BJ (cell line): ENCODE results near the gene UBE2J2. TPM values are rescaled to one million over a fixed set of nuclear protein-coding genes. Genes with fewer than 3 reads are reported as not detected.

Source experiments
- CTCF ChIA-PET: fragments of 350-600 bp; formaldehyde crosslinking; extraction: SDS; loops from one replicate; lab custom pipeline; 2021; ENCODE audit warnings: antibody characterized with exemption, inconsistent platforms; lab: Yijun Ruan, JAX
- POLR2A ChIA-PET: fragments of 300-600 bp; sonication (Branson Sonifier 250); formaldehyde crosslinking; extraction: SDS; loops from one replicate; lab custom pipeline; 2021; ENCODE audit warnings: antibody characterized with exemption; lab: Charles Lee
- DNase-seq: peaks from one replicate; pipeline ENCODE4 v3.0.0-alpha.2; 2011; ENCODE audit warnings: low read depth
- H3K27me3 ChIP-seq: 2 replicates; pipeline ENCODE4 v1.6.0; 2011; ENCODE audit warnings: low read length; ENCODE audit not compliant: control insufficient read depth, insufficient read depth
- H3K36me3 ChIP-seq: 2 replicates; pipeline ENCODE4 v1.5.1; 2011; ENCODE audit warnings: low read length; ENCODE audit not compliant: control insufficient read depth, insufficient read depth
- H3K4me3 ChIP-seq: 2 replicates; pipeline ENCODE4 v1.5.1; 2011; ENCODE audit warnings: low read depth, mild to moderate bottlenecking, control low read depth, low read length
- polyA plus RNA-seq: library from polyadenylated mRNA; depleted of rRNA; stranded (reverse); fragments of >200 nt; gene quantifications from 2 replicates; pipeline ENCODE4 v1.2.3, GENCODE V29; 2011
- TF ChIP-seq, protein P1 (sequence below): IDR thresholded peaks from 2 replicates; pipeline ENCODE4 v1.5.1; 2011; ENCODE audit warnings: low read depth, mild to moderate bottlenecking, control low read depth, inconsistent platforms, low read length, moderate library complexity; ENCODE audit not compliant: insufficient read depth

The UBE2J2 gene
- polyA plus RNA-seq, 1 experiment: 25.7 TPM

DNA sequence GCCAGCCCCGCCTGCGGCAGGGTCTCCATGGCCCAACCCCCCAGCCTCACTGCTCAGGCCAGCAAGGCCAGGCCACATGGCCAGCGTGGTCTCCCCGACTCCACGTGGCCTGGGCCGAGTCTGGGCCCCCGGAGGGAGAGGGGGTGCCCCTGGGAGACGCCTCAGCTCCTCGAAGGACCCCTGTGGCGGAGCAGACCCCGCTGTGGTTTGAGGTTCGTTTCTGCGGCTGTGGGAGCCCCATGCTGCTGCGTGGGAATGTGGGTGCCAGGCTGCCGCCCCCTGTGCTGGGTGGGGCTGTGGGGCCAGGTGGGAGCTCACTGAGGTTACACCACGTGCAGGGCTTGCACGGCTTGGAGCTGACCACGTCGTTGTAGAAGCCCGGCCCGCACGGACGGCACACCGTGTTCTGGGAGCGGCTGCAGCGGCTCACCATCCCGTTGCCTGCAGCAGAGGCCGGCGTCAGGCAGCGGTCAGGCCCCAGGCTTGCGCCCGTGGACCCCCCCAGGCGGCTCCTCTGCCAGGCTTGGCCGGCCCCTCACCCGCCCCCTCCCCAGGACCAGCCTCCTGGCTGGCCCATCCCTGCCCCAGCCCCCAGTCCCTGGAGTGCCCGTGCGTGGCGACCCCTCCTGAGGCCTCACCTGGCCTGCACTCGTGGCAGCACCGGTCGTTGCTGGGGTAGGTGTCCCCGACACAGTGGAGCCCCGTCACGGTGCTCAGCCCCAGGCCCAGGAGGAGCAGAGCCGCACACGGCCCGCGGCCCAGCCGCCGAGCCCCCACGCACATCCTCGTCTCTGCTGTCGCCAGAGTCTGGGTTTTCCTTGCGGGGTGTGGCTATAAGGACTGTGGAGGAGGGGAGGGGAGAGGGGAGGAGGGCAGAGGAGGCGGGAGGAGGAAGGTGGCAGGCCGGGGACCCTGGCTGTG, 60.0 kb downstream of the UBE2J2 start, which contains the start of gene TNFRSF4:
TSS of gene TNFRSF4 (minus strand) at position 809 of the 921 bp plus-strand sequence. CDS start at position 783, 26 bp downstream.
- ChIA-PET POLR2A (no interaction called here), CTCF (interaction anchor here (0.5 kb wide), 1 partner anchor 89 kb away, joined by 4 read pairs; no protein-coding TSS in a partner anchor)
- H3K4me3 ChIP-seq: no peak within 1 kb of the TSS
- DNase-seq: no peak
- peaks cover 8% of the 10 kb centered on the region for H3K36me3 ChIP-seq
- H3K27me3 ChIP-seq: no peaks in the 10 kb centered on the region
- TF ChIP-seq, protein P1, sequence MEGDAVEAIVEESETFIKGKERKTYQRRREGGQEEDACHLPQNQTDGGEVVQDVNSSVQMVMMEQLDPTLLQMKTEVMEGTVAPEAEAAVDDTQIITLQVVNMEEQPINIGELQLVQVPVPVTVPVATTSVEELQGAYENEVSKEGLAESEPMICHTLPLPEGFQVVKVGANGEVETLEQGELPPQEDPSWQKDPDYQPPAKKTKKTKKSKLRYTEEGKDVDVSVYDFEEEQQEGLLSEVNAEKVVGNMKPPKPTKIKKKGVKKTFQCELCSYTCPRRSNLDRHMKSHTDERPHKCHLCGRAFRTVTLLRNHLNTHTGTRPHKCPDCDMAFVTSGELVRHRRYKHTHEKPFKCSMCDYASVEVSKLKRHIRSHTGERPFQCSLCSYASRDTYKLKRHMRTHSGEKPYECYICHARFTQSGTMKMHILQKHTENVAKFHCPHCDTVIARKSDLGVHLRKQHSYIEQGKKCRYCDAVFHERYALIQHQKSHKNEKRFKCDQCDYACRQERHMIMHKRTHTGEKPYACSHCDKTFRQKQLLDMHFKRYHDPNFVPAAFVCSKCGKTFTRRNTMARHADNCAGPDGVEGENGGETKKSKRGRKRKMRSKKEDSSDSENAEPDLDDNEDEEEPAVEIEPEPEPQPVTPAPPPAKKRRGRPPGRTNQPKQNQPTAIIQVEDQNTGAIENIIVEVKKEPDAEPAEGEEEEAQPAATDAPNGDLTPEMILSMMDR: no peak

DNA sequence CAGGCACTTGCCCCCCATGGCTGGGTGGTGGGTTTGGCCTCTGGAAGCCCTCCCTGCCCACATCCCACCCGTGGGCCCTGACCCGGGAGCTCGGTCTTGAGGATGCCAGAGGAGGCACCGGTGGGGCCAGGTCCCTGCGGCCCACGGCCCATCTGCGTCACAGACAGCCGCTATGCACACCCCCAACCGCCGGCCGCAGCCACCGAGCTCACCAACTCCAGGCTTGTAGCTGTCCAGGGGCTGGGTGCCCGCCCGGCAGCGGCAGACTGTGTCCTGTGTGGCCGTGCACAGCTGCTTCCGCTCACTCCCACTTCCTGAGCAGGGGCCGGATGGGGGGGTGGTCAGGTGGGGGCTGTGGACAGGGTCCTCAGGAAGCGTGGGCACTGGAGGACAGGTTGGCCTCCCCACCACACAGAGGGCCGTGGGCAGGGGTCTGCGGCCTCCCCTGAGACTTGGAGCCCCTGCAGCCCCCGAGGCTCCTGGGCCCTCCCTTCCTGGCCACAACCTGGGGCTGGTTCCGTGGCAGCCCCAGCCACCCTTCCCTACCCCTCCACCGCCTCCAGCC, 60.8 kb downstream of the UBE2J2 start:
- TF ChIP-seq, protein P1: no peak
- H3K27me3 ChIP-seq: no peaks in the 10 kb centered on the region
- CTCF ChIA-PET: interaction anchor here (0.5 kb wide), 1 partner anchor 89 kb away, joined by 4 read pairs; no protein-coding TSS in a partner anchor
- POLR2A ChIA-PET: no interaction called here
- H3K4me3 ChIP-seq: no peak overlapping the region
- no peak for DNase-seq
- H3K36me3 ChIP-seq: peaks cover 6% of the 10 kb centered on the region

DNA sequence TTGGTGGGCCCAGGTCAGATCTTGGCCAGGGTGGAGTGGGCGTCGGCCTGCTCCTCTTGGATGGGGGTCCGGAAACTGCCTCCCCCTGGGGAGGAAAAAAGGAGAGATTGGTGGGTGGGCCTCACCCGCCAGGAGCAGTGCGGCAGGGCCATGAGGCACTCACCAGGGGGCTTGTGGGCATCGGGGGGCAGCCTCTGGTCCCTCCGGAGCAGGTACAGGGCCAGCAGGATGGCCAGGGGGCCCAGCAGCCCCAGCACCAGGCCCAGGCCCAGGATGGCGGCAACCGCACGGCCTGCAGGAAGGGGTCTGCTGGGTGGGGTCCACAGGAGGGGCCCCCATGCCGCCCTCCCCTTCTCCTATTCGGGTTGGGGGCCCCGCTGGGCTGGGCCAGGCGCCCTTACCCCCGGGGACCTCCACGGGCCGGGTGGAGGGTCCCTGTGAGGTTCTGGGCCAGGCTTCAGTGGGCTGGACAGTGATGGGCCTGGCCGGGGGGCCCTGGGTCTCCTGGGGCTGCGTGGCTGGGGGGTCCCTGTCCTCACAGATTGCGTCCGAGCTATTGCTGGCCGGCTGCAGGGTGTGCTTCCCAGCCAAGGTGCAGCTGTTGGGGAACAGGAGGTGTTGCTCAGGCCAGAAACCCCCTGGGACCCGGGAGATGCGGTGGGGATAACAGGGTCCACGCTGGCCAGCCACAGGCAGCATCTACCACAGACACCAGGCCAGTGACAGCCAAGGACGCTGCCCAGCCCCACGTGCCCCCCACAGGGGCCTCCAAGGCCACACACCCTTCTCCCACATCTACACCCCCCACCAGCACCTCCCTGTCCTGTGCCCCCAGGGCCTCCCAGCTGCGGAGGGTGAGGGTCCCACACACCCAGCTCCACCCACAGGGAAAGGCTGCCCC, 61.9 kb downstream of the UBE2J2 start:
- no peak for DNase-seq

DNA sequence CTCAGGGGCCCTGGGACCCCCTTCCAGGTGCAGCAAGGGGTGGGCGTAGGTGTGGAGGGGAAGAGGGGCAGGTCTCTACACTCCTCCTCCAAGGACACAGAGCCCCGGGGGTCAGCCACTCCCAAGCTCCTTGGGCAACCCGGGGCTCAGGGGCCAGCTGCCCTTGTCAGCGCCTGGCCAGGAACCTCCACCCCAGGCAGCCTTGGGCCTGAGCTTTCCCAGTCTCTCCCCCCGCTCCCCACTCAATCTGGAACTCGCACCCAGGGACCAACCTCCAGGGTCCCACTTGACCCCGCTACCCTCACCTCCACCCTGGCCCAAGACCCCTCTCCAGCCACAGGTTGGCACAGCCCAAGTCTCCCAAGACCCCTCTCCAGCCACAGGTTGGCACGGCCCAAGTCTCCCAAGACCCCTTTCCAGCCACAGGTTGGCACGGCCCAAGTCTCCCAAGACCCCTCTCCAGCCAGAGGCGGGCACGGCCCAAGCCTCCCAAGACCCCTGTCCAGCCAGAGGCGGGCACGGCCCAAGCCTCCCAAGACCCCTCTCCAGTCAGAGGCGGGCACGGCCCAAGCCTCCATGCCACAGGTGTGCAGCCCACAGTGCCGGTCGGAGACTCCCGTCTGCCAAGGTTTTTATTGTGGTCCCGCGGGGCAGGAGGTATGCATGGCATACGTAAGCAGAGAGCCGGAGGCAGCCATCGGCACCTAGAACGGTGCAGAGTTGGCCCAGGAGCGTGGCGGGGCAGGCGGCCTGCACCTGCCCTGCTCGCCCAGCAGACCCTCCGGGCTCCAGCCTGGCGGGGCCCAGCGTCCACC, 62.7 kb downstream of the UBE2J2 start:
- TF ChIP-seq, protein P1: no peak
- CTCF ChIA-PET: interaction anchor here (1.0 kb wide), 1 partner anchor 9 kb away, joined by 3 read pairs; no protein-coding TSS in a partner anchor
- no peak for DNase-seq
- H3K27me3 ChIP-seq: no peaks in the 10 kb centered on the region
- POLR2A ChIA-PET: no interaction called here
- H3K36me3 ChIP-seq: no peaks in the 10 kb centered on the region; the same call in 1 of the 2 replicates
- no peak overlapping the region for H3K4me3 ChIP-seq

More for the DNA sequence above, 61.9 kb downstream of the UBE2J2 start:
- TF ChIP-seq, protein P1: no peak
- ChIA-PET POLR2A (no interaction called here), CTCF (no interaction called here)
- Histone ChIP-seq H3K4me3 (no peak overlapping the region), H3K36me3 (peaks cover 4% of the 10 kb centered on the region), H3K27me3 (no peaks in the 10 kb centered on the region)
